Fibroblast of mammary gland (primary cell): ENCODE measurements around the gene NPLOC4.

Experiments
- DNase-seq: peaks from one replicate; pipeline ENCODE4 v3.0.0-alpha.2; 2010; ENCODE audit warnings: low read depth
- H3K4me3 ChIP-seq: 2 replicates; pipeline ENCODE4 v1.5.1; 2011; ENCODE audit warnings: low read depth, mild to moderate bottlenecking, low read length, moderate library complexity; ENCODE audit not compliant: control insufficient read depth
- CTCF ChIP-seq: conservative IDR thresholded peaks from 2 replicates; pipeline ENCODE4 v1.5.1; 2011; ENCODE audit warnings: low read depth, low read length, inconsistent platforms; ENCODE audit not compliant: control insufficient read depth, insufficient read depth

Gene NPLOC4

GRCh38 chr17:81516439-81516838 is 120.5 kb downstream of the NPLOC4 start:
- TF ChIP-seq CTCF: no peak
- H3K4me3 ChIP-seq: peak overlapping the region; percentile 60
- no peak for DNase-seq

- peak overlapping the region; percentile 60 for H3K4me3 ChIP-seq
- no peak for TF ChIP-seq CTCF
- no peak for DNase-seq
These were observed 121.3 kb downstream of the NPLOC4 start for GRCh38 chr17:81515530-81516041.

- peak overlapping the region; percentile 60 for H3K4me3 ChIP-seq
- TF ChIP-seq CTCF: no peak
- DNase-seq: peak; percentile 64
These were observed 122.0 kb downstream of the NPLOC4 start for GRCh38 chr17:81514739-81515529.

- TF ChIP-seq CTCF: no peak
- H3K4me3 ChIP-seq: peak overlapping the region; percentile 42
- no peak for DNase-seq
These were observed 122.5 kb downstream of the NPLOC4 start for GRCh38 chr17:81514489-81514738.

- H3K4me3 ChIP-seq: peak overlapping the region; percentile 42
- no peak for TF ChIP-seq CTCF
- peak; percentile 69 for DNase-seq
These were observed 123.0 kb downstream of the NPLOC4 start for GRCh38 chr17:81513753-81514488.

- peak; percentile 45 for DNase-seq
- TF ChIP-seq CTCF: no peak
- H3K4me3 ChIP-seq: peak overlapping the region; percentile 42
These were observed 123.5 kb downstream of the NPLOC4 start for GRCh38 chr17:81513372-81513752.
